GM18870 (cell line): ENCODE results near the gene MEGF10.

Experiments used
- ATAC-seq: cut with Tn5 transposase; IDR thresholded peaks from one replicate; pipeline ENCODE4 v1.9.1; 2021; ENCODE audit warnings: moderate library complexity; ENCODE audit not compliant: unreplicated experiment

The MEGF10 gene

GRCh38 chr5:127324756-127325155 lies 34.2 kb downstream of the MEGF10 start:
- ATAC-seq = no peak

- no peak for ATAC-seq
Observed at GRCh38 chr5:127326431-127326830, 35.8 kb downstream of the MEGF10 start.

GRCh38 chr5:127326976-127327755 lies 36.6 kb downstream of the MEGF10 start:
- no peak for ATAC-seq

GRCh38 chr5:127330116-127330515 lies 39.5 kb downstream of the MEGF10 start:
- no peak for ATAC-seq

GRCh38 chr5:127331890-127332649 lies 41.5 kb downstream of the MEGF10 start:
- ATAC-seq = no peak

- no peak for ATAC-seq
Observed at GRCh38 chr5:127333483-127333882, 42.9 kb downstream of the MEGF10 start.

- ATAC-seq = no peak
Observed at GRCh38 chr5:127335381-127335780, 44.8 kb downstream of the MEGF10 start.

- ATAC-seq = no peak
Observed at GRCh38 chr5:127337876-127338275, 47.3 kb downstream of the MEGF10 start.

- no peak for ATAC-seq
Observed at GRCh38 chr5:127338501-127338900, 47.9 kb downstream of the MEGF10 start.

GRCh38 chr5:127340606-127341005 lies 50.0 kb downstream of the MEGF10 start:
- ATAC-seq = no peak

GRCh38 chr5:127342364-127342763 lies 51.8 kb downstream of the MEGF10 start:
- ATAC-seq = no peak

- ATAC-seq = no peak
Observed at GRCh38 chr5:127343313-127343712, 52.7 kb downstream of the MEGF10 start.

GRCh38 chr5:127343866-127344265 lies 53.3 kb downstream of the MEGF10 start:
- no peak for ATAC-seq

GRCh38 chr5:127344931-127345330 lies 54.3 kb downstream of the MEGF10 start:
- ATAC-seq = no peak

GRCh38 chr5:127351418-127351817 lies 60.8 kb downstream of the MEGF10 start:
- ATAC-seq = no peak

GRCh38 chr5:127352068-127352467 lies 61.5 kb downstream of the MEGF10 start:
- no peak for ATAC-seq

- no peak for ATAC-seq
Observed at GRCh38 chr5:127353327-127353726, 62.7 kb downstream of the MEGF10 start.

- no peak for ATAC-seq
Observed at GRCh38 chr5:127353796-127354195, 63.2 kb downstream of the MEGF10 start.

- no peak for ATAC-seq
Observed at GRCh38 chr5:127355337-127355736, 64.7 kb downstream of the MEGF10 start.

GRCh38 chr5:127358284-127358683 lies 67.7 kb downstream of the MEGF10 start:
- ATAC-seq = no peak

GRCh38 chr5:127358740-127359139 lies 68.1 kb downstream of the MEGF10 start:
- no peak for ATAC-seq

- no peak for ATAC-seq
Observed at GRCh38 chr5:127359502-127359901, 68.9 kb downstream of the MEGF10 start.
